ENCODE results near the gene RMI2.

GRCh38 chr16:11339075-11339474, 6.2 kb upstream of the RMI2 start:
- TF ChIP-seq POLR2AphosphoS5 (IDR thresholded peaks at IDR 0.05; ENCODE audit: low read depth, low read length) (no peak), CTCF (IDR thresholded peaks at IDR 0.05) (no peak)
